Osteocyte (in vitro differentiated cells): ENCODE measurements around the gene SWI5. TPM values are rescaled to one million over a fixed set of nuclear protein-coding genes. Genes with fewer than 3 reads are reported as not detected.

Experiments used
- DNase-seq: peaks from one replicate; pipeline ENCODE4 v3.0.0; 2021; ENCODE audit warnings: mixed read lengths; ENCODE audit not compliant: unreplicated experiment; ENCODE audit errors: extremely low spot score
- H3K27ac Mint-ChIP-seq: one replicate; pipeline ENCODE4 v1.8.0; 2021; ENCODE audit warnings: mild to moderate bottlenecking, mixed read lengths; ENCODE audit not compliant: unreplicated experiment
- H3K27me3 Mint-ChIP-seq: one replicate; pipeline ENCODE4 v1.8.0; 2021; ENCODE audit warnings: mixed read lengths; ENCODE audit not compliant: unreplicated experiment
- H3K36me3 Mint-ChIP-seq: one replicate; pipeline ENCODE4 v1.8.0; 2021; ENCODE audit warnings: mixed read lengths; ENCODE audit not compliant: unreplicated experiment
- H3K4me1 Mint-ChIP-seq: one replicate; pipeline ENCODE4 v1.8.0; 2021; ENCODE audit warnings: mixed read lengths; ENCODE audit not compliant: unreplicated experiment
- H3K4me3 Mint-ChIP-seq: one replicate; pipeline ENCODE4 v1.8.0; 2021; ENCODE audit warnings: mild to moderate bottlenecking, moderate library complexity, mixed read lengths; ENCODE audit not compliant: unreplicated experiment
- H3K9me3 Mint-ChIP-seq: one replicate; pipeline ENCODE4 v1.8.0; 2021; ENCODE audit warnings: mixed read lengths; ENCODE audit not compliant: unreplicated experiment
- CTCF ChIP-seq: fragments of 200-600 bp; sonication (generic); IDR thresholded peaks from 2 replicates; pipeline ENCODE4 v1.5.0; 2021; ENCODE audit warnings: antibody characterized with exemption, mild to moderate bottlenecking, moderate library complexity
- total RNA-seq: library from RNA; stranded (reverse); gene quantifications from 2 replicates; pipeline ENCODE4 v1.2.1, GENCODE V29; 2021

SWI5 gene
- total RNA-seq, 1 donor from 2014 or later = 24.7 TPM

GRCh38 chr9:128249908-128250838, 25.9 kb upstream of the SWI5 start:
- TF ChIP-seq CTCF = no peak
- Mint-ChIP-seq H3K36me3 (peaks cover 6% of the 10 kb centered on the region), H3K4me1 (peaks cover 20% of the 10 kb centered on the region), H3K9me3 (no peaks in the 10 kb centered on the region), H3K27me3 (no peaks in the 10 kb centered on the region), H3K27ac (no peak overlapping the region), H3K4me3 (no peak overlapping the region)
- no peak for DNase-seq

GRCh38 chr9:128250839-128251731, 25.0 kb upstream of the SWI5 start:
- no peak overlapping the region for H3K4me3 Mint-ChIP-seq
- H3K36me3 Mint-ChIP-seq = peaks cover 6% of the 10 kb centered on the region
- H3K9me3 Mint-ChIP-seq = no peaks in the 10 kb centered on the region
- H3K27me3 Mint-ChIP-seq = no peaks in the 10 kb centered on the region
- no peak overlapping the region for H3K27ac Mint-ChIP-seq
- no peak for DNase-seq
- H3K4me1 Mint-ChIP-seq = peaks cover 10% of the 10 kb centered on the region
- TF ChIP-seq CTCF = no peak

- no peak for DNase-seq
- H3K4me3 Mint-ChIP-seq = no peak overlapping the region
Measured at GRCh38 chr9:128251732-128252100, 24.4 kb upstream of the SWI5 start.

GRCh38 chr9:128252317-128253139, 23.5 kb upstream of the SWI5 start:
- peaks cover 4% of the 10 kb centered on the region for H3K4me1 Mint-ChIP-seq
- peaks cover 7% of the 10 kb centered on the region for H3K36me3 Mint-ChIP-seq
- H3K4me3 Mint-ChIP-seq = no peak overlapping the region
- TF ChIP-seq CTCF = no peak
- no peaks in the 10 kb centered on the region for H3K9me3 Mint-ChIP-seq
- no peak for DNase-seq
- no peak overlapping the region for H3K27ac Mint-ChIP-seq
- no peaks in the 10 kb centered on the region for H3K27me3 Mint-ChIP-seq

More at GRCh38 chr9:128251732-128252100, 24.4 kb upstream of the SWI5 start:
- H3K9me3 Mint-ChIP-seq = no peaks in the 10 kb centered on the region
- no peak overlapping the region for H3K27ac Mint-ChIP-seq
- H3K27me3 Mint-ChIP-seq = no peaks in the 10 kb centered on the region
- peaks cover 6% of the 10 kb centered on the region for H3K4me1 Mint-ChIP-seq
- no peak for TF ChIP-seq CTCF
- peaks cover 6% of the 10 kb centered on the region for H3K36me3 Mint-ChIP-seq
